Adrenal gland (tissue), 12 donors: ENCODE data around the gene UBASH3B. TPM values are rescaled to one million over a fixed set of nuclear protein-coding genes. Genes with fewer than 3 reads are reported as not detected.

ENCODE experiments used
- DNase-seq, 7 donors: peaks; one replicate each; pipeline ENCODE4 v3.0.0-alpha.2; 2019 to 2020
- H3K27ac ChIP-seq, 5 donors: fragments of 200-600 bp; sonication (generic) in 4 of 5; 1 replicate in 3 of 5; 2 replicates in 2 of 5; pipeline versions ENCODE4 v1.5.1 to v1.8.0; 2016 to 2020; ENCODE audit warnings: mild to moderate bottlenecking in 1 of 5
- H3K27me3 ChIP-seq: fragments of 200-600 bp; 2 replicates; pipeline ENCODE4 v1.8.0; 2021
- H3K36me3 ChIP-seq, 2 donors: fragments of 200-600 bp; replicated peaks in 1 of 2; 1 replicate in 1 of 2; 2 replicates in 1 of 2; pipeline versions ENCODE4 v1.5.1 to v1.8.0; 2018 to 2022
- H3K4me1 ChIP-seq, 2 donors: fragments of 200-600 bp; replicated peaks in 1 of 2; 1 replicate in 1 of 2; 2 replicates in 1 of 2; pipeline versions ENCODE4 v1.5.1 to v1.8.0; 2018 to 2021
- H3K4me3 ChIP-seq, 4 donors: fragments of 200-600 bp; sonication (generic) in 3 of 4; one replicate each; pipeline ENCODE4 v1.5.1; 2016 to 2018
- H3K9me3 ChIP-seq, 3 donors: fragments of 200-600 bp; sonication (generic) in 1 of 3; replicated peaks in 1 of 3; 1 replicate in 2 of 3; 2 replicates in 1 of 3; pipeline versions ENCODE4 v1.5.1 to v1.8.0; 2016 to 2021
- POLR2A ChIP-seq, 2 donors: fragments of 450-650 bp; IDR thresholded peaks; one replicate each; pipeline ENCODE4 v1.6.1; 2017; ENCODE audit warnings: antibody characterized with exemption in 2 of 2, mild to moderate bottlenecking in 2 of 2, moderate library complexity in 1 of 2
- WGBS, 4 donors: extraction: QIAGEN DNeasy Blood & Tissue Kit in 2 of 4; methylation state at CpG; one replicate each; pipeline versions ENCODE4 v1.1.5 to v1.1.7; 2013 to 2017; 5-methylcytosine and 5-hydroxymethylcytosine counted together
- intact Hi-C, 2 donors: fragments of 100-400 bp; cut with DNase I; formaldehyde crosslinking; loops; one replicate each; pipeline versions ENCODE4 v1.14.1 to v1.15.0; 2022 to 2023
- polyA plus RNA-seq, 3 donors: library from polyadenylated mRNA; stranded (reverse); fragments of 200-250 nt in 2 of 3; fragments of 350-450 nt in 1 of 3; fragmentation: Illumina TruSeq in 1 of 3; extraction: RNeasy Lipid Tissue Mini Kit (QIAGEN cat#74804) in 1 of 3; gene quantifications; one replicate each; pipeline ENCODE4 v1.2.3, GENCODE V29; 2013 to 2014
- total RNA-seq, 9 donors: library from RNA; depleted of rRNA in 4 of 9; stranded (reverse); fragments of >200 nt in 4 of 9; fragments of 120-200 nt in 1 of 9; fragmentation: NEBNext Ultra II Directional in 1 of 9; extraction: Animal tissue kit (Norgen Biotek cat#: 25700) in 1 of 9; gene quantifications; one replicate each; pipeline versions ENCODE4 v1.1.0 to v1.2.4, GENCODE V29; 2013 to 2023
- TF ChIP-seq, protein P1 (sequence below), 6 experiments: fragments of 450-650 bp in 4 of 6; fragments of 200-600 bp in 2 of 6; sonication (generic) in 1 of 6; IDR thresholded peaks; 1 replicate in 5 of 6; 2 replicates in 1 of 6; pipeline versions ENCODE4 v1.5.1 to v1.8.0; 2016 to 2021; ENCODE audit warnings: antibody characterized with exemption in 6 of 6, mild to moderate bottlenecking in 2 of 6, moderate library complexity in 1 of 6
- donor health status: healthy with polysubstance abuse.
- donor health status: Bipolar disorder and iron deficiency.
- donor health status: DM: yes; HTN: yes; CAD: no.
- donor health status: DM: no; HTN: no; CAD: no.
- donor health status: DM: no; HTN: no; CAD: no.
- donor health status: DM: yes; HTN: yes; CAD: no.

UBASH3B gene
- total and polyA plus RNA-seq, 12 donors: 0.57 to 21.5 (median 5.6) TPM

DNA sequence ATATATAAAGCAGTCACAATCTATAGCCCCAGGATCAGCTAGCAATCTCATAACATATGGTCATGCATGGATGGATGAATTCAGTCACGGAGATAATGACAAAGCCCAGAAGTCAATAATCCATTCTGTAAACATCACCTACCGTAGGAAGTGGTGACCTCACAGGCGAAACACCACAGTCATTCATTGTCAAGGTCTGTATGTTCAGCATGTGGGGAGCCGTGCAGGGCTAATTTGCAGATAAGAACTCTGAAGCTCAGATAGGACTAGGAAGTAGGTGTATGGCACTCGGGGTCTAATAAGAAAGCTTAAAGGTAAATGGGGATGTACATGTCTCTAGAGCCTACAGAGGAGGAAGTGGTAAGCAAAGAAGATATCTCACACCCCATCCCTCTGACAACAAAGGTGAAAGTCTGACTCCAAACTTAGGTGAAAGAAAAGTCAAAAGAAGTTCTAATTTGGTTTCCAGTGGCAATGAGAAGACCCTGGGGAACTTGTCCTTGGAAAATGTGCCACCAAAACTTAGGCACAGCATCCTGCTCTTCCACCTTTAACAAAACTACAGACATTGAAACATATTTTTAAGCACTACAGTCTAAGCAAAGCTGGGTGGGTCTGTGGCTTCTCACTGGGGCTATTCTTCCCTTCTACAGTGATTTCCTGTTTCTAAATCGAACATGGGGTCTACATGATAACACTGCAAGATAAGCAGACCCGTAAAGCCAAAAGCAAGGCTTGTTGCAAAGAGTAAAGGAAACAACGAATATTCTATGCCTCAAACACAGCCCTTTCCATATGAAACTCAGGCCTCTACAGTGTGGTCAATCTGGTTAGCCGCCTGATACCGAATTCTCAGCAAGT is 188.0 kb downstream of the UBASH3B start:
- no peaks in the 10 kb centered on the region for H3K27me3 ChIP-seq
- no peak for DNase-seq
- no peak for TF ChIP-seq POLR2A (IDR thresholded peaks at IDR 0.05)
- TF ChIP-seq, protein P1, sequence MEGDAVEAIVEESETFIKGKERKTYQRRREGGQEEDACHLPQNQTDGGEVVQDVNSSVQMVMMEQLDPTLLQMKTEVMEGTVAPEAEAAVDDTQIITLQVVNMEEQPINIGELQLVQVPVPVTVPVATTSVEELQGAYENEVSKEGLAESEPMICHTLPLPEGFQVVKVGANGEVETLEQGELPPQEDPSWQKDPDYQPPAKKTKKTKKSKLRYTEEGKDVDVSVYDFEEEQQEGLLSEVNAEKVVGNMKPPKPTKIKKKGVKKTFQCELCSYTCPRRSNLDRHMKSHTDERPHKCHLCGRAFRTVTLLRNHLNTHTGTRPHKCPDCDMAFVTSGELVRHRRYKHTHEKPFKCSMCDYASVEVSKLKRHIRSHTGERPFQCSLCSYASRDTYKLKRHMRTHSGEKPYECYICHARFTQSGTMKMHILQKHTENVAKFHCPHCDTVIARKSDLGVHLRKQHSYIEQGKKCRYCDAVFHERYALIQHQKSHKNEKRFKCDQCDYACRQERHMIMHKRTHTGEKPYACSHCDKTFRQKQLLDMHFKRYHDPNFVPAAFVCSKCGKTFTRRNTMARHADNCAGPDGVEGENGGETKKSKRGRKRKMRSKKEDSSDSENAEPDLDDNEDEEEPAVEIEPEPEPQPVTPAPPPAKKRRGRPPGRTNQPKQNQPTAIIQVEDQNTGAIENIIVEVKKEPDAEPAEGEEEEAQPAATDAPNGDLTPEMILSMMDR (IDR thresholded peaks at IDR 0.05): no peak
- intact Hi-C loops: no loop called here
- no peaks in the 10 kb centered on the region for H3K9me3 ChIP-seq
- no peaks in the 10 kb centered on the region for H3K36me3 ChIP-seq
- H3K4me1 ChIP-seq: peaks cover 0 to 7% of the 10 kb centered on the region in 2 donors
- no peak overlapping the region for H3K27ac ChIP-seq
- no peak overlapping the region for H3K4me3 ChIP-seq
- WGBS, 4 donors: 56 to 69% (median 61%) methylated on average over 10 of the region's 10 CpGs

DNA sequence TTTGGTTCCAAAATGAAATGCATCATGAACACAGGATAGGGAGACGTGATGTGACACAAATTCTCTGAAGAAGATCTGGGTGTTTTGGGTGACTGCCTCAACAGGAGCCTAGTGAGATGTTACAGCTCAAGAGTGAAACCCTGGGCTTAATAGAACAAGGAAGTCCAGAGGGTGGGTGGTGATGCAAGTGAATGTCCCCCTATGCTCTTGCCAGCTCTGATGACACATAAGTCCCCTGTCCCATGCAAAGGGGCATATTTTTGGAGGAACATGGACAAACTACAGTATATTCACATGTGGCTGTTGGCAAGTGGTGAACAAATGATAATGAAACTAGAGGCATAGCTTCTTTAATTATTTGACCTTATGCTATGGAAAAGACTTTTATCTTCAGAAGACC is 191.9 kb downstream of the UBASH3B start:
- Histone ChIP-seq H3K4me1 (no peaks in the 10 kb centered on the region), H3K9me3 (no peaks in the 10 kb centered on the region), H3K4me3 (no peak overlapping the region), H3K27me3 (no peaks in the 10 kb centered on the region), H3K27ac (no peak overlapping the region), H3K36me3 (no peaks in the 10 kb centered on the region)
- intact Hi-C loops: no loop called here
- TF ChIP-seq, protein P1 (IDR thresholded peaks at IDR 0.05): no peak
- TF ChIP-seq POLR2A (IDR thresholded peaks at IDR 0.05): no peak
- WGBS, 4 donors: 35 to 85% (median 67%) methylated on average over 1 of the region's 1 CpG
- no peak for DNase-seq

DNA sequence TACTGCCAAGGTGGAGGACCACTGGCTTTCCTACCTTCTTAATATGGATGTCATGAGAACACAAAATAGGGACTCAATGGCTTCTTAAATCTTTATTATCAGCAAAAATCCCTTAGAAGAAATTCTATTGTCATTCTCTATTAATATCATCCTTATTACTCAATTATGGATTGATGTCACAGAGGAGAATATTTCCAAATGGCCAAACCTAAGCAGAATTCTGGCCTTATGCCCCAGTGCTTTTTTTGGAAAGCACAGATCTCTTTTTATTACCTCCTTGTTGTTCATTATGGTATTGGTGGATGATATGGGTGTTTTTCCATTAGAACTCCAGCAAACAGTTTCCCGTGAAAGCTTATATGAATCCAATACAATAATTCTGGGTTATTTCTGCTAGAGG is 192.7 kb downstream of the UBASH3B start:
- 83 to 90% (median 88%) methylated on average over 1 of the region's 1 CpG for WGBS, 4 donors
- no peak overlapping the region for H3K4me3 ChIP-seq
- no peaks in the 10 kb centered on the region for H3K9me3 ChIP-seq
- TF ChIP-seq, protein P1 (IDR thresholded peaks at IDR 0.05): no peak
- no peak for TF ChIP-seq POLR2A (IDR thresholded peaks at IDR 0.05)
- H3K36me3 ChIP-seq: no peaks in the 10 kb centered on the region
- H3K27me3 ChIP-seq: no peaks in the 10 kb centered on the region
- no peaks in the 10 kb centered on the region for H3K4me1 ChIP-seq
- intact Hi-C loops: no loop called here
- no peak overlapping the region for H3K27ac ChIP-seq
- DNase-seq: no peak

DNA sequence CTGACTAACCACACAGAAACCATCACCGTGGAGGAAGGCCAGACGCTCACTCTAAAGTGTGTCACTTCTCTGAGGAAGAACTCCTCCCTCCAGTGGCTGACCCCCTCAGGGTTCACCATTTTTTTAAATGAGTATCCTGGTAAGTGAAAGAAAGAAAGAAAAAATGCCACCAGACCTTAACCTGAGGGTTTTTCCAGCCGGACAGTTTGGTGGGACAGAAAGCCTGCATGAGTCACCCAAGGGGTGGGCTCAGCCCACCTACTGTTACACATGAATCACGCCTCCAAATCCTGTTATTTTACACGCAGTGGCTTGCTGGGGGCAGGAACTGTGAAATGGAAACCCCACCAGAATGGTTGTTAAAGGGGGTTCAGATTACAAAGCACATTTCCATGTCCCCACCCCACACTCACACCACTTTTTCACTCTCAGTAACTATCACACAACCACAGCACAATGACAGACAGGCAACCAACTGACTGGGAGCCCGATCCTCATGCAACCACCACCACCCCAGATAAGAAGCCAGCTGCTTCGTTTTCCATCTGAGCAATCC is 194.6 kb downstream of the UBASH3B start:
- no peaks in the 10 kb centered on the region for H3K4me1 ChIP-seq
- no peaks in the 10 kb centered on the region for H3K27me3 ChIP-seq
- no peaks in the 10 kb centered on the region for H3K36me3 ChIP-seq
- H3K27ac ChIP-seq: no peak overlapping the region
- intact Hi-C loops: loop anchor here (5.0 to 10.0 kb wide), 5 partner anchors 45 to 273 kb away; no protein-coding TSS in a partner anchor
- TF ChIP-seq, protein P1 (IDR thresholded peaks at IDR 0.05): no peak
- no peak for TF ChIP-seq POLR2A (IDR thresholded peaks at IDR 0.05)
- DNase-seq: no peak
- no peaks in the 10 kb centered on the region for H3K9me3 ChIP-seq
- no peak overlapping the region for H3K4me3 ChIP-seq
- 63 to 66% (median 65%) methylated on average over 7 of the region's 7 CpGs for WGBS, 4 donors
